ENCODE results near the gene RFX8. TPM values are rescaled to one million over a fixed set of nuclear protein-coding genes. Genes with fewer than 3 reads are reported as not detected.

Gene RFX8
- total and polyA plus RNA-seq, 2 of the 13 experiments (the other 11 are each of a cell fraction or from before 2014, with no cell fraction given), result not detected

GRCh38 chr2:101401906-101402305, 73.0 kb downstream of the RFX8 start:
- H4K20me1 ChIP-seq (ENCODE audit: insufficient read depth, low read length), result no peaks in the 10 kb centered on the region
- TF ChIP-seq ETS1 (CRISPR knock-in tag; IDR thresholded peaks at IDR 0.05) (no peak), XRCC5 (optimal IDR thresholded peaks at IDR 0.05; ENCODE audit: low read length) (peak; percentile 35), AKAP8 (CRISPR knock-in tag; IDR thresholded peaks at IDR 0.05) (no peak), ZBTB4 (CRISPR knock-in tag; IDR thresholded peaks at IDR 0.05; ENCODE audit: borderline replicate concordance) (no peak), ZBTB20 (CRISPR knock-in tag; IDR thresholded peaks at IDR 0.05; ENCODE audit: borderline replicate concordance, low read depth) (no peak), ZSCAN12 (CRISPR knock-in tag; IDR thresholded peaks at IDR 0.05) (no peak), ZNF256 (CRISPR knock-in tag; conservative IDR thresholded peaks at IDR 0.05) (no peak), STAG1 (CRISPR knock-in tag; IDR thresholded peaks at IDR 0.05) (peak; percentile 43), SRY (CRISPR knock-in tag; IDR thresholded peaks at IDR 0.05) (no peak), HMGXB3 (CRISPR knock-in tag; IDR thresholded peaks at IDR 0.05; ENCODE audit: borderline replicate concordance) (no peak), CTCF (CRISPR knock-in tag; IDR thresholded peaks at IDR 0.05) (0 out of 2 replicates have a peak, but pooled peaks have one; percentile 9), THAP8 (CRISPR knock-in tag; IDR thresholded peaks at IDR 0.05; ENCODE audit: borderline replicate concordance) (no peak)
- no peaks in the 10 kb centered on the region for H3K36me3 ChIP-seq (replicated peaks in 1 of 2; ENCODE audit: control insufficient read depth in 1 of 2, insufficient read depth in 2 of 2, low read length in 2 of 2)
- ChIA-PET CTCF (ENCODE audit: low intra/inter-chr PET ratio, low total read pairs) (no interaction called here), POLR2A (no interaction called here)
- H3K9me3 ChIP-seq (ENCODE audit: low read length), result no peaks in the 10 kb centered on the region
- peaks cover 6% of the 10 kb centered on the region; the same call in 1 of the 2 replicates for H3K4me1 ChIP-seq (ENCODE audit: insufficient read depth, low read length)
- FAIRE-seq (peak; percentile 76), DNase-seq (ENCODE audit: low spot score) (no peak), ATAC-seq (peak; percentile 86)
- no peak overlapping the region for H3K27ac ChIP-seq (ENCODE audit: extremely low read length, insufficient read depth, low read length)
- intact Hi-C loops (cut with micrococcal nuclease; ENCODE audit: unreplicated experiment) (no loop called here), in situ Hi-C loops (cut with HindIII; ENCODE audit: extremely low pct_ligation_motif_present, low pct_unique_long_range_greater_than_20kb) (no loop called here)
- H3K4me3 ChIP-seq (replicated peaks in 1 of 3; ENCODE audit: insufficient read depth in 1 of 3, low read depth in 2 of 3, low read length in 3 of 3), result no peak overlapping the region
- no peaks in the 10 kb centered on the region for H3K79me2 ChIP-seq (ENCODE audit: insufficient read depth, low read length)
- BruUV-seq (replicated peaks), result no TSS peak
- no peak overlapping the region for H3K4me2 ChIP-seq (ENCODE audit: low read depth, low read length)
- peaks cover 1 to 68% of the 10 kb centered on the region in 2 experiments; a peak in 4 of 5 replicates for H3K27me3 ChIP-seq (ENCODE audit: control insufficient read depth in 1 of 2, insufficient read depth in 2 of 2, low read length in 2 of 2)
- H2AFZ ChIP-seq (ENCODE audit: low read length), result no peak overlapping the region
- WGBS (ENCODE audit: low lambda C conversion rate), result 3% methylated on average over 5 of the region's 5 CpGs
- H3K9ac ChIP-seq (ENCODE audit: insufficient read depth, low read depth, low read length), result no peak overlapping the region
